HuH-7 (cell line): Measurements from ENCODE around the gene RFPL1.
"Not testable (repeated sequence)": the region's sequence is repeated elsewhere in the genome, so short reads cannot be mapped to it uniquely, and the experiment has no call there.

Experiments
- DNase-seq: peaks from one replicate; pipeline ENCODE4 v3.0.0; 2011; ENCODE audit warnings: low spot score

Gene RFPL1

GRCh38 chr22:29438283-29438682 lies at the start of gene RFPL1:
RFPL1 (plus strand) TSS chr22:29438583.
- DNase-seq = not testable (repeated sequence)

GRCh38 chr22:29388759-29389090 lies 49.7 kb upstream of the RFPL1 start:
- DNase-seq = no peak

- no peak for DNase-seq
These were observed 48.1 kb upstream of the RFPL1 start for GRCh38 chr22:29390270-29390669.

GRCh38 chr22:29391546-29391945 lies 46.8 kb upstream of the RFPL1 start:
- no peak for DNase-seq

- peak; percentile 79 for DNase-seq
These were observed 45.3 kb upstream of the RFPL1 start for GRCh38 chr22:29393019-29393608.

GRCh38 chr22:29394931-29395581 lies 43.3 kb upstream of the RFPL1 start:
- DNase-seq = peak; percentile 91

- no peak for DNase-seq
These were observed 42.3 kb upstream of the RFPL1 start for GRCh38 chr22:29396126-29396525.

- DNase-seq = no peak
These were observed 40.6 kb upstream of the RFPL1 start for GRCh38 chr22:29397791-29398190.

- no peak for DNase-seq
These were observed 37.8 kb upstream of the RFPL1 start for GRCh38 chr22:29400576-29400975.

GRCh38 chr22:29401538-29401937 lies 36.8 kb upstream of the RFPL1 start:
- not testable (repeated sequence) for DNase-seq

- DNase-seq = no peak
These were observed 29.4 kb upstream of the RFPL1 start for GRCh38 chr22:29408940-29409339.

GRCh38 chr22:29411569-29412211 lies 26.7 kb upstream of the RFPL1 start:
- DNase-seq = not testable (repeated sequence)

GRCh38 chr22:29412772-29413171 lies 25.6 kb upstream of the RFPL1 start:
- not testable (repeated sequence) for DNase-seq

GRCh38 chr22:29414951-29415591 lies 23.3 kb upstream of the RFPL1 start:
- DNase-seq = not testable (repeated sequence)

GRCh38 chr22:29418704-29419103 lies 19.7 kb upstream of the RFPL1 start:
- not testable (repeated sequence) for DNase-seq

- no peak for DNase-seq
These were observed 11.9 kb upstream of the RFPL1 start for GRCh38 chr22:29426476-29426875.

- DNase-seq = no peak
These were observed 11.1 kb upstream of the RFPL1 start for GRCh38 chr22:29427176-29427760.

- no peak for DNase-seq
These were observed 6.4 kb upstream of the RFPL1 start for GRCh38 chr22:29431986-29432385.

- DNase-seq = no peak
These were observed 4.5 kb upstream of the RFPL1 start for GRCh38 chr22:29433856-29434255.

GRCh38 chr22:29434288-29434687 lies 4.1 kb upstream of the RFPL1 start:
- DNase-seq = no peak

- DNase-seq = no peak
These were observed 2.9 kb upstream of the RFPL1 start for GRCh38 chr22:29435236-29436136.

GRCh38 chr22:29442976-29443375 lies 4.6 kb downstream of the RFPL1 start:
- no peak for DNase-seq
